HTR-8/SVneo (cell line): ENCODE measurements around the gene RNF19B.

ENCODE experiments used
- DNase-seq: peaks from one replicate; pipeline ENCODE4 v3.0.0; 2011; ENCODE audit warnings: low spot score, mixed read lengths; ENCODE audit not compliant: insufficient read length
- FAIRE-seq: peaks from 2 replicates; lab custom pipeline; 2011; peaks lifted over from hg19 to GRCh38; lab: Jason Lieb, UNC

Gene RNF19B

DNA sequence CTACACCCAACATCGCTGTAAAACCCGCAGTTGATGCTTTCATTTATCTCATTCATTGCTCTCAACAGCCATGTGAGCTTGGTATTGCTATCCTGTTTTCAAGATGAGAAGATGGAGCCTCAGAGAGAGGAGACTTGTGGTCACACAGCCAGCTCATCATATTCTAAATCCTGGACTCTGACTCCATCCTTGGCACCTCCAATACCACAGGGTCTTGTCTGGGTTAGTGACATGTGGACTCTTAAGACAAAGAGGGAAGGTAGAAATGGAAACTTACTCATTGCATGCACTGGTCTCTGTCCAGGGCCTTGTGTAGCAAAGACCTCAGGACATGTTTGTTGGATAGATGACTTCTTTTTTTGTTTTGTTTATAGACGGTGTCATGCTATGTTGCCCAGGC lies 7.0 kb upstream of the RNF19B start:
- FAIRE-seq (no peak), DNase-seq (no peak)

- DNase-seq: no peak
- FAIRE-seq: no peak
Measured at GRCh38 chr1:32971156-32971555, 6.5 kb upstream of the RNF19B start.

GRCh38 chr1:32969566-32969965 lies 5.0 kb upstream of the RNF19B start:
- FAIRE-seq (no peak), DNase-seq (no peak)

- FAIRE-seq (no peak), DNase-seq (no peak)
Measured at GRCh38 chr1:32967888-32968568, 3.4 kb upstream of the RNF19B start.

- DNase-seq (no peak), FAIRE-seq (no peak)
Measured at GRCh38 chr1:32966900-32967299, 2.3 kb upstream of the RNF19B start.

- FAIRE-seq (no peak), DNase-seq (no peak)
Measured at GRCh38 chr1:32965251-32965747, 690 bp upstream of the RNF19B start.

DNA sequence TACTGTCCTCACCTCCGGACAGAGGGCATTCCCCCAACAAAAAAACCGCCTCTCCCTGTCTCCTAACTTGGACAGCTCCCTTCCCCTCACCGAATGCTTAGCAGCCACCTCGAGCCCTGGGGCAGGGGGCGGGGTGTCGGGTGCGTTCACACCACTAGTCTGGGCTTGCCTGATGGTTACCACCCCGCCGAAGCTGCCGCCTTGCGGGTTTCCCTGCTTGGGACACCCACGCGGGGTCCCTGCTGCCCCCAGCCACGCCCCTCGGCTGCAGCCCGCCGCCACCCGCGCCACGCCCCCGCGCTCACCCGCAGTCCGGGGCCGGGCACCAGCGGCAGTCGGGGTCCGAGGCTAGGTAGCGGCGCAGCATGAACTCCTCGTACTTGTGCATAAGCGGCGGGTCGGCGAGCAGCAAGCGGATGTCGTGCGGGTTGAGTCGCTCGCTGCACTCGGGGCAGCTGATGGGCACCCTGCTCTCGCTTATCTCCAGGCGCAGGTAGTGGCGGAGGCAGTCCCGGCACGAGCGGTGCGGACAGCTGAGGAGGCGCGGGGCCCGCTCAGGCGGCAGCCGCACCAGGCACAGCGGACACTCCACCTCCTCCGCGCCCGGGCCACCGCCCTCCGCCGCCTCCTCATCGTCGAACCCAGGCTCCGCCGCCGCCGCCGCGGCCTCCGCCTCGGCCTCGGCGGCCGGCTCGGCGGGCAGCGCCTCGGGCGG lies 706 bp downstream of the RNF19B start:
- no peak for FAIRE-seq
- peak; percentile 50 for DNase-seq

GRCh38 chr1:32962248-32962896 lies 2.2 kb downstream of the RNF19B start:
- FAIRE-seq: no peak
- no peak for DNase-seq

GRCh38 chr1:32960819-32961355 lies 3.7 kb downstream of the RNF19B start:
- FAIRE-seq: no peak
- DNase-seq: no peak

- no peak for DNase-seq
- FAIRE-seq: no peak
Measured at GRCh38 chr1:32960342-32960741, 4.3 kb downstream of the RNF19B start.

- FAIRE-seq (no peak), DNase-seq (no peak)
Measured at GRCh38 chr1:32958827-32959226, 5.8 kb downstream of the RNF19B start.

- DNase-seq: no peak
Measured at GRCh38 chr1:32957017-32957416, 7.6 kb downstream of the RNF19B start.

GRCh38 chr1:32954168-32954567 lies 10.4 kb downstream of the RNF19B start:
- no peak for FAIRE-seq

More at GRCh38 chr1:32957017-32957416, 7.6 kb downstream of the RNF19B start:
- no peak for FAIRE-seq

GRCh38 chr1:32953495-32953894 lies 11.1 kb downstream of the RNF19B start:
- FAIRE-seq (no peak), DNase-seq (peak; percentile 41)

More at GRCh38 chr1:32954168-32954567, 10.4 kb downstream of the RNF19B start:
- DNase-seq: no peak

DNA sequence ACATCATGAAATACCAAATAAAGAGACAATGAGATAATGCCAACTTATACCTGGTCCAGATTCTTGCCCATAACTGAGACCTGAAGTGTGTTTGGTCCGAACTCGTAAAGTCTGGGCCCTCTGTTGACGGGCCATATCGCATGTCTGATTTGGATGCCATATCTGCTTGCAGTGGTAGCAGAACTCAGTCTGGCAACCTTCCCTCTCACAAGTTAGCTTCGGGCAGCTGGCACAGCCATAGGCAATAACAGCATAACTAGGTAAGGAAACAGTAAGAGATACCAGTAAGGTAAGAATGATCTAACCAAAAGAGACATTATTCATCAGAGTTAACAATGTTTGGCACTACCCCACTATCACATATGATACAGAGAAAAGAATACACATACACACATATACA lies 15.1 kb downstream of the RNF19B start:
- FAIRE-seq (no peak), DNase-seq (no peak)

DNA sequence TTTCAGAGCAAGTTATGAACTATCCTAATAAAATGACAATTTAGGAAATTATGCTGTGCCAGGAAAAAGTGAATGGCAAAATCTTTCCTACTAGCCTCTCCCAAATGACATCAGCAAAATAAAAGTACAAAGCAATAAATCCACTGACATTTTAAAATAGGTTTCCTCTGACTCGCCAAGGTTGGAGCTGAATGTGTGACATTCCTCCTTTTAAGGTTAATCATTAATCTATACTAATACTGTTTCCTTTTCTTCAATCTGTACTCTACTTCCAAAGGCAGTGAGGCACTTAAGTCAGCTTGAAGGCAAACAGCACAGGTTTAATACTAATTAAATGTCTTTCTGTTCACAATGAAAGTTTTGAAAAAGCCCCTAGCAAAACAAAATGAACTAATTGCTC lies 15.7 kb downstream of the RNF19B start:
- FAIRE-seq (no peak), DNase-seq (no peak)

GRCh38 chr1:32948390-32948722 lies 16.3 kb downstream of the RNF19B start:
- FAIRE-seq (no peak), DNase-seq (no peak)

DNA sequence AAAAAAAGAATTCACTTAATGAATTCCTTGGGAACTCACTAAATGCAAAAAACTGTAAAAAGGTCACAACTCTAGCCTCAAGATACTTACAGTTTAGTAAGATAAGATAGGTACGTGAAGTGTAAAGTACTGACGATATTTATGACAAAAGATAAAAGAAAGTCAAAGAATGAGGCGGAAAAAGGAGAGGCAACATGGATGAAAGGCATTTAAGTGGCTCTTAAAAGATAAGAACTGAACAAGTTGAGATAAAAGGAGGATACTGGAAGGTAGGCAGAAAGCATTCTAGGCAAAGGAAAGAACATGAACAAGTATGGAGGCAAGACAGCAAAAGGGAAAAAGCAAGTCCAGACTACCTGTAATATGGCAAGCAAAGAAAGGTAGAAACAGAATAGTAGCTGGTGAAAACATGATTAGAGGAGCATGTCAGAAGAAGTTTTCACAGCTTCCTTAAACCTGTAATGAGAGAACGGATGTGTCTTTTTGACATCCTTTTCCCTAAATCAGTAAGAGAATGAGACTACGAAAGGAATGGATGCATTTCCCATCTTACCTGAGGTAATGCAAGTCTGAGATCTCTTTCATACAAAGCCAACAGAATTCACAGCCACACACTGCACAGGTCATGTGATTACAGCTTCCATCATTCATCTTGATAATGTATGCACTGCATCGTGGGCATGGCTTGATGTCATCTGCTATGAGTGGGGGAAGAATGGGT lies 16.8 kb downstream of the RNF19B start:
- DNase-seq: no peak
- no peak for FAIRE-seq

- no peak for FAIRE-seq
- no peak for DNase-seq
Measured at GRCh38 chr1:32946413-32946812, 18.2 kb downstream of the RNF19B start.

- FAIRE-seq: no peak
- no peak for DNase-seq
Measured at GRCh38 chr1:32944180-32944579, 20.4 kb downstream of the RNF19B start.
